HG02588 (cell line): ENCODE data around the gene HLF.

ENCODE experiments used
- ATAC-seq: cut with Tn5 transposase; IDR thresholded peaks from one replicate; pipeline ENCODE4 v1.9.1; 2021; ENCODE audit warnings: mild to moderate bottlenecking, moderate library complexity; ENCODE audit not compliant: unreplicated experiment

Gene HLF

DNA sequence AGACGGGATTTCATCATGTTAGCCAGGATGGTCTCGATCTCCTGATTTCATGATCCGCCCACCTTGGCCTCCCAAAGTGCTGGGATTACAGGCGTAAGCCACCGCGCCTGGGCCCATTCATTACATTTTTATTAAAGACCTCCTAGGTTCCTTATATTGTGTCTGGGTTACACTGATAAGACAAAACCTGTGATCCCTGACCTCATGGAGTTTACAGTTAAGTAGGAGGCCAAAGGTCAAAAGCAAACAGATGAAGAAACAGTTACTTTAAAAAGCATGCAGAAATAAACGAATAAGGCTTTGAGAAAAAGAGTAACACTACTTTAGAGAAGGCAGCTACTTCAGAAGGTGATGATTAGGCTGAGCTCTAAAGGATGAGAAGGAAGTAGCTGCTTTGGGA is 14.9 kb upstream of the HLF start:
- no peak for ATAC-seq

DNA sequence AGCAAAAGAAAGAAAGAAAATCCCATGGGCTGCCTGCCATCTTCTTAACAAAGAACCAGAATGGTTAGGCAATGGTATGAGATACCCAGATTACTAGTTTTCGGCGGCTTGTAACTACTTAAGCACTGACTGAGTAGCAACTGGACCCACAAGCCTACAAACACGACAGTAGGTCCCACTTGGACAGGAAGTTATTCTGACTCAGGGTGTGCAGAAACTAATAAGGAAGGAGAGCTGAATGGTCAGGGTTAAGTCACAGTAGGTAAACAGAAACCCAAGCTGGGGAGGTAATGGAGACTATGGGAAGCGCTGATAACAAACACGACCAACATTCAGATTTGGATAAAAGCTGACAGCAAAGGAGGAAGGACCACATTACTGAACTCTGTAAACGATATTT is 10.4 kb upstream of the HLF start:
- ATAC-seq: no peak

DNA sequence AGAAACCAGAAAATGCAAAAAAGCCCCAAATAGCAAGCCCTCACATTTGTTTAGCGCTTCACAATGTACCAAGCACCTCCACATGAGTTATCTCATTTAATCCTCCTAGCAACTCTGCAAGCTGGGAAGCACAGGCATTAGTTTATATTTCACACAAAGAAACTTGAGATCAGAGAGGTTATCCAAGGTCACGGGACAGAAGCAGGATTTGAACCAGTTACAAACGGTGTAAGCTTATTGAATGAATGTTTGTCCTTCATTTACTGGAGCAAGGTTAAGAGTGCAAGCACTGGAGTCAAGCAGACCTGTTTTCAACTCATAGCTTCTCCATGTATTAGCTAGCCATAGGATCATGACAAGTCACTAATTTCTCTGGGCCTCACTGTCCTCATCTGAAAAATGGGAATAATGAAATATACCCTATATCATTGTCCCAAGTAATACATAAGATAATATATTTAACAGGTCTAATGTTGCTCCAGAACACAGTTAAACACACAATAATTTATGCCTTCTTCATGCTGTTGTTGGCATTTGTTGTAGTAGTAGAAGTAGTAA is 6.1 kb upstream of the HLF start:
- ATAC-seq: no peak

DNA sequence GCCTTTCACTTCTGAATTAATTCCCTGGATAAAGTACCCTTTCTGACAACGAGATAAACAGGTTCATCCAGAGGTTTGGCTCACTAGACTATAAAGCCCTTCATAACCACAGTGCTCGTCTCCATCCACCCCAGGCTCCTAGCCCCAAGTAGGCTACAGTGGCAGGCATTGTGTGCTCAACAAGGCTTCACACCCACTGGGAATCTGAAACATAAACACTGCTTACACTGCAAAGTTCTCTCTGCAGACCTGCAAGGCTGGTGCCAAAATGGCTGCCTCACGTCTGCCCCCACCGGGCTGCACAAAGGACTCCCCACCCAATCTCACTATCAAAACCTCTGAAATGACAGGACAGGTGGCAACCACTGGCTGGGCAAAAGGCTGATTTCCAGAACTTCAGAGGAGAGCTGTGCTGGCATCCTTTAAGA is 5.1 kb upstream of the HLF start:
- ATAC-seq: no peak

DNA sequence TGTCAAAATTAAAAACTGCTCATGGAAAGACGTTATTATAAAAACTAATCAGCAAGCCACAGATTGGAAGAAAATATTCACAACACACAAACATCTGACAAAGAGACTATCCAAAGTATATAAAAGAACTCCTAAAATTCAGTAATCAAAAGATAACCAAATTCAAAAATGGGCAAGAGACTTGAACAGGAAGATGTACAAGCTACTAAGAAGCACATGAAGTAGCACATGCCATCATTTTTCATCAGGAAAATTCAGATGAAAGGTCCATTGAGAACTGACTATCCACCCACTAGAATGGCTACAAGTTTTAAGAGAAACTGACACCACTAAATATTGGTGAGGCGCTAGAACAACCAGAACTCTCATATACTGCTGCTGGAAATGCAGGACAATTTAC is 3.4 kb upstream of the HLF start:
- no peak for ATAC-seq

DNA sequence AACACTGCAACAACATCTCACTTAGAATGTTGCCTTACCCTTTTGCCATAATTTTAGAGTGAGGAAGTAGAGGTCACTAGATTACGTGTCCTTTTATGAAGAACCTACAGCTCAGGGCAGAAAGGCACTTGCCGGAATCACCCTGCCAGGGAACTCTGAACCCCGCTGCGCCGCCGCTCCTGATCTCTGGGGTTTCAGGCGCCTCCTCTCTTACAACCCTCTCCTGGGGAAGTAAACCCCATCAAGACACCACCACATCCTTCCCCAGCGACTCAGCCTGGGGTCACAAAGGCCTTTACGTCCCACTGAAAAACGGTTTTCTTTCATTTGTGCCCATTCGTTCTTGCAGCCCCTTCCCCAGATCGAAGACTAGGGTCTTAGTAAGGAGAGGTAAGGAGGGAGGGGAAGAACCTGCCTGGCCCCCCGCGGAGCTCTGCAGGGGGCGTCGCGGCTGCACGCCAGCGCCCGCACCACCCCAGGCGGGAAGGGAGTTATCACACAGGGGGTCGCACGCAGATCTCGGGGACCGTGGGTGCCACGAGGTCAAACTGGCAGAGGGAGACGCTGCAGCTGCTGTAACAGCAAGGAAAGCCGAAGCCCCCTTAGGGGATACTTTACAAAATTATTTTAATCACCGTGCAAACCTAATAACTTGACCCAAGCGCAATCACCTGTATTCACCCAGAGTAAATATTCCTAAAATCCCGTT is 1.0 kb upstream of the HLF start:
- ATAC-seq: no peak

DNA sequence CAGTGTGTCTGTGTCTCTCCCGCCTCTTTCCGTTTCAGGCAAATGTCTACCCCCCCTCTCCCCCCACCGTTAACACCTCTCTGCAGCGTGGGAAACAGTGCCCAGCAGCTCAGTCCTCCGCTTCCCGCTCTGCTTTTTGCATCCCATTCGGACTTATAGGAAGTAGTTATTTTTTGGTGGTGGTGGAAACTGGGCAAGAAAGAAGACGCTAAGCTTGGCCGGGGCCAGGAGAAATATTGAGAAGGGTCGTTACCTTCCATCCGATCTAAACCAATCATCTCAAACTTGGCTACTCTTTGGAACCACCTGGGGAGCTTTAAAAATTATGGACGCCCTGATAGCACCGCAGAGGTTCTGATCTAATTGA is 499 bp upstream of the HLF start:
- no peak for ATAC-seq

DNA sequence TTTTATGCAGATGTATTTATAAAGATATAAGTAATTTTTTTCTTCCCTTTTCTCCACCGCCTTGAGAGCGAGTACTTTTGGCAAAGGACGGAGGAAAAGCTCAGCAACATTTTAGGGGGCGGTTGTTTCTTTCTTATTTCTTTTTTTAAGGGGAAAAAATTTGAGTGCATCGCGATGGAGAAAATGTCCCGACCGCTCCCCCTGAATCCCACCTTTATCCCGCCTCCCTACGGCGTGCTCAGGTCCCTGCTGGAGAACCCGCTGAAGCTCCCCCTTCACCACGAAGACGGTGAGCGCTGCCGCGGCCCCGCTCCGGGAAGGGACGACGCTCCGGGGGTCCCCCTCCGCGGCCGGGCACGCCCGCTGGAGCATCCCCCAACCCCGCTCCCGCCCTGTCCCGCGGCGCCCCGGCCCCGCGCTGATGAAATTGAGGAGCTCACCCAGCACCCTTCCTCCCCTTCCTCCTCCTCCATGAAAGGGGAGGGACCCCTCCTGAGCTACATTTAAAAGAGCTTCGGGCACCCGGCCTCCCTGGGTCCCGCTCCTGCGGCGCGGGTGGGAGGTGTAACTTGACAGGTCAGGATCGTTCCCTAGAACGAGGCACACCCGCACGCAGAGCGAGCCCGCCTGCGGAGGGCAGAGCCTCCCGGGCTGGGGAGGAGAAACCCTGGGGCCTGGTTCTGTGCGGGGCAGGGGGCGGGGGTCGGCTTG is 706 bp downstream of the HLF start:
- no peak for ATAC-seq

DNA sequence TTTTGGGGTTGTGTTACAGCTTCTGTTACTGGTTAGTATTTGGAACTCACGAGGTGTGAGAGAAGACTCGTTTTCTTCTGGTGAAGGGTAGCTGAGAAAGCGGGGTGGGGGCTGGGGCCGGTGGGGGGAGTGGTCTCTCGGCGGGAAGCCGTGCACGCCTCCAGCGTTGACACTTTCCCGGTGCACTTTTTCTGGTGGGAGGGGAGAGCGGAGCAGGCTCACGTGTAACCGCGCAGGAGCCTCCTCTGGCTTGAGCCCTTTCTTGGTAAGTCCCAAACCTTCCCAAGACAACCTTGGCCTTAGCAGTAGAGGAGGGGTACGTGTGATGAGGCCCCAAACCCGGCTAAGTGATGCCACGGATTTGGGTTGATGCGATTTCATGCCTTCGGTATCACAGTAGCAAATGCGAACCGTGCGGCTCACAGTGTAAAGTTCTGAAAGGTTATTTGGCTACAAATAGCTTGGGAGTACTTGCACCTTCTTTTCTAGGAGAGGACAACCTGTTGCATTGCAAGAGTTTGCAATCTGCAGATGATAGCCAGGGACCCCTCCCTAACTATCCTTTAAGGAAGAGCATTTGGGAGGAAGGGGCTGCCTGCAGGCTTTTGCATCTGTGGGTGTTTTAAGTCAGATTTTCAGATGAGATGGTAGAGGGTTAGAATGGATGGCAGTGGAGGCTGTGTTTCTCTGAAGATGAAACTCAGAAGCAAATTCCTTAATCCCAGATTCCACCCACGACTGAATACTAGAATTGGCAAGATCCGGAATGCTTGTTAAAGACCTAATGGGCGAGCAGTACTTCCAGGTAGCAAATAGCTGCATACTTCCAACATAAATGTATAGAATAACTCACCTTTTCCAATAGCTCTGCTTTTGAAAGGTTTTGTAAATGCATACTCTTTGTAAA is 1.5 kb downstream of the HLF start:
- ATAC-seq: no peak

DNA sequence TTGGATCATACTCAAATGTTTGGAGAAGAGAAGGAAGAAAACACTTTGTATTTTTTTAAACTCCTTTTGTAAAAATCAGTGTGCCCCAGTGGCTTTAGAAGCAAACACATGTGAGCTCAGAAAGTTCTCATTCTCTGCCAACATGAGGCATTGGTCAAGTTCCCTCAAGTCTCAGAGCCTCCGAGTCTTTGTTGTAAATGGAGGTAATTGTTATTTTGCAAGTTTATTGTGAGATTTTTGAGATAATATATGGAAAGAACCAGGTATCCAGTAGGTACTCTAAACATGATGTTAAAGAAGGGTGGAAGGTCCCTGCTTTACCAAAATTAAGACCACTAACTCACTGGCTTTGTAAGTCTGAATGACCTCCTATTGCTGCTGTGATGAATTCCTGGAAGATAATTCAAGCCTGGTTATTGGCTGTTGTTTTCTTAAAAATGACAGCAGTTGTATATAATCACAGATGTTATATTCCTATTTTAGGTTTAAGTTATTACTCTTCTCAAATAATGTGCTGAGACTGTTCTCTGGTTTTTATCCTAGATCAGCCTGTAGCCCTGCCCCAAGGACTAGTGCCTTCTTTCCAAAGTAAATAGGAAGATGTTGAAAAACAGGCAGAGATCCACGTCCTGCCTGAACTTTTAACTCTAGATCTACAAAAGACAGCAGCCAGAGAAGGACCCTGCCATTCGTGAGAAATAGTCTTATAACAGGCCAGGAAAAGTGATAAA is 2.4 kb downstream of the HLF start:
- ATAC-seq: no peak

DNA sequence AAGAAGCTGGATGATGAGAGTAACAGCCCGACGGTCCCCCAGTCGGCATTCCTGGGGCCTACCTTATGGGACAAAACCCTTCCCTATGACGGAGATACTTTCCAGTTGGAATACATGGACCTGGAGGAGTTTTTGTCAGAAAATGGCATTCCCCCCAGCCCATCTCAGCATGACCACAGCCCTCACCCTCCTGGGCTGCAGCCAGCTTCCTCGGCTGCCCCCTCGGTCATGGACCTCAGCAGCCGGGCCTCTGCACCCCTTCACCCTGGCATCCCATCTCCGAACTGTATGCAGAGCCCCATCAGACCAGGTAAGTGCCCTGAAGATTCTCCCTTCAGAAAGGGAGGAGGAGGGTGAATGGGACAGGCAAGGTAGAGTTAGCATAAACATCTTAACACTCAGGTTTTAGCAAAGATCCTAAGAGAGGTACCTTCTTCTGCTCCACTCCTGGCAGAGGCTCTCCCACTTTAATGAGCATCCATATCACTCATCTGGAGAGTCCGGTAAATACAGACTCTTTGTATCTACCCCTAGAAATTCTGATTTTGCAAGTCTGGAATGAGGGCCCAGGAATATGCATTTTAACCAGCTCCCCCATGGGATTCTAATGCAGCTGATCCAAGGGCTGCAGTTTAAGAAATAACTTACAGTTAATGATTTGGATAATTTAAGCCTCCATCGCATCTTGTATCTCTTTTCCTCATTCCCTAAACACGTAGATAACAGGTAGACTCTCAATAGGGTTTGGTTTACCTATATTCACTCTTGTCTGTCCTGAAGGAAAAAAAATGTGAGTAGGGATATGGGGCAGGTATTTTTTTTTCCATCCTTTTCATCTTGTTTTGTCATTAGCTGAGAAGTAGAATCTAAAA is 3.3 kb downstream of the HLF start:
- ATAC-seq: no peak

DNA sequence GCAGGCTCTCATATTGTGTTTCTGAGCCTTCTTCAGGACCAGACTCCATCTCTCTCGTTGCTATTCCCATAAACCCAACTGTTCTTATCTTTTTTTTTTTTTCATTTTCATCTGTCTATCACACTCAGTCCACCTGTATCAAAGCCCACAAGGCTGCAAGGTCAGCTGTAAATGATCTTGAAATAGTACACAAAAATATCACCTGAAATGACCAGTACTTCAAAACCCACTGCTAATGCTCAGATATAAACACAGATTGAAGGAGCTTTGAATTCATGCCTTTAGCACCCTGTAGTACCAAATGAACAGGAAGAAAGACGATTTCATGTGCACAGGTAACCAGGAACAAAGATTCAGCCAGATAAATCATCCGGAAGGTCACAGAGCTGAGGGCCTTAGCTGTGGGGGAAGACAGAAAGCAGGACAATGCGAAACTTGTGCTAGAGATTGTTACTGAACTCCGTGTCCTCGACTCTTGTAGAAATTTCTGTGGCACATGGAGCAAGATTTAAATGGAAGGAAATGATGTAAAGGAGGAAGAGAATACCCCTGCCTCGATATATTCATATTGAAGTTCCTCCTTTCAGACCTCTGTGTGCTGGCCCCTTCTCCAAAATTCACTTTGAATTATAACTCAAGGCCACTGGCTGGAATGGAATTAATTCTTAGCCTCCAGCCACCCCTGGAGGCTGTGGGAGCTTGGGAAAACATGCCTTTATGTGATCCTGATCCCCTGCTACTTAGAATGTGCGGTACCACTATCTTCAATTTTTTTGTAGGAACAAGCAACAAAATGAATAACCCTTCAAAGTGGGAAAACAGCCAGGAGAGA is 4.1 kb downstream of the HLF start:
- no peak for ATAC-seq

DNA sequence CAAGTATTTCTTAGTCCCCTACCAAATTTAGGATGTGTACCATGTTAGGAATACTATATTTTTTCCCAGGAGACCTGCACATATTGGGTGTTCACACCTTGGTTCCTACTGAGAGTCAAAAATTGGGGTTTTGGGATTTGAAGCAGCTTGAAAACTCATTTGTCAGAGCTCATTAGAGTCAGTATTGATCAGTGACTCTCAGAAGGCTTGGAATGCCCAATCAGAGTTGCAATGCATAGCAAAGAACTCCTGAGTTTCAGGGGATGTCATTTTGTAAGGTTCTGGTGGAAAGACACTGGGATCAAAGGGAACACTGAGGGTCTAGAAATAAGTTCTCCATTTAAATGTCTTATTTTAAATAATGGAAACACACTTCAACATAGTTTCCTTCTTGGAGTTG is 5.1 kb downstream of the HLF start:
- ATAC-seq: no peak

DNA sequence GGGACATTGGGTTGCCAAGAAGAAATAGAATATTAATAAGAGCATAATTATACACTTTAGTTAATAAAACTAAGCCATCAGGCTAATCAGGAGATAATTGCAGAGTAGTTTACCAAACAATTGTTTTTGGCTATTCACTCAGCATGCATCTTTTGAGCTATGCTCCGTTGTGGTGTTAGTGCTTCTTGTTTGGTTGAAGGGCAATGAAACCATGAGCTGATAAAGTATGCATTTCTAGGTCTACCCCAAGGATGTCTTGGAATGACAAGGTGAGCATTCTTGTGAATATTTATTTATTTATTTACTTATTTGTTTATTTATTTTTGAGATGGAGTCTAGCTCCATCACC is 6.4 kb downstream of the HLF start:
- no peak for ATAC-seq

DNA sequence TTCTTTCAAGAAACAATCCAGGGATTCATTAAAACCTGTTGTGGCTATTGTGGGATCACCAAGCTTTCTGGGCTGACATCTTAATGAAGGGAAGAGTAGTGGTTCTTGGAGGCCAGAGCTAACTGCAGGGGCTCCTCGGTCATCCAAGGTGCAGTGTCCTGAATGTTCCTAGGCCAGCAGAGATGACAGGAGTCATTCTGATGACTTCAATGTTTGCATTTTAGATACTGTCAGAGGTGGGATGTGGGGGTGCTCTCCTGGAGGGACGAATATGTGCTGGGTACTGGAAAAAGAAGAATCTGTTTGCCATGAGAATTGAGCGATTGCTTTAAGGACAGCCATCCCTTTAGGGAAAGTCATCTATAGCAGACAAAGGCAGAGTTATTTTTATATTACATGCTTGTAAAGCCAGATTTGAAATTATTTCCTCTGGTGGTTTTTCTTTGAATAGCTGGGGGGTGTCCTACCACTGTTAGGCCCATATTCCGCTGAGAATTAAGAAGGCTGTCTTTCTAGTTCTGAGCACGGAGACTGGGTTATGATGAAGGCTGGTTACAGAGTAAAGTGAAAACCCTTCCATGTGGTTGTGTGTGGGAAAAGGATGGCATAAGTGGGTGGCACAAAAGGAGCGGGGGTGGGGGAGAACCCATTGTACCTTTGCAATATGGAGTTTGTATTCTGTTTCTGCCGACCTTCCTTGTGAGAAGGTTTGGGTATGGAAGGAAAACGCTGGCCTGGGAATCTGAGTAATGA is 7.4 kb downstream of the HLF start:
- no peak for ATAC-seq

DNA sequence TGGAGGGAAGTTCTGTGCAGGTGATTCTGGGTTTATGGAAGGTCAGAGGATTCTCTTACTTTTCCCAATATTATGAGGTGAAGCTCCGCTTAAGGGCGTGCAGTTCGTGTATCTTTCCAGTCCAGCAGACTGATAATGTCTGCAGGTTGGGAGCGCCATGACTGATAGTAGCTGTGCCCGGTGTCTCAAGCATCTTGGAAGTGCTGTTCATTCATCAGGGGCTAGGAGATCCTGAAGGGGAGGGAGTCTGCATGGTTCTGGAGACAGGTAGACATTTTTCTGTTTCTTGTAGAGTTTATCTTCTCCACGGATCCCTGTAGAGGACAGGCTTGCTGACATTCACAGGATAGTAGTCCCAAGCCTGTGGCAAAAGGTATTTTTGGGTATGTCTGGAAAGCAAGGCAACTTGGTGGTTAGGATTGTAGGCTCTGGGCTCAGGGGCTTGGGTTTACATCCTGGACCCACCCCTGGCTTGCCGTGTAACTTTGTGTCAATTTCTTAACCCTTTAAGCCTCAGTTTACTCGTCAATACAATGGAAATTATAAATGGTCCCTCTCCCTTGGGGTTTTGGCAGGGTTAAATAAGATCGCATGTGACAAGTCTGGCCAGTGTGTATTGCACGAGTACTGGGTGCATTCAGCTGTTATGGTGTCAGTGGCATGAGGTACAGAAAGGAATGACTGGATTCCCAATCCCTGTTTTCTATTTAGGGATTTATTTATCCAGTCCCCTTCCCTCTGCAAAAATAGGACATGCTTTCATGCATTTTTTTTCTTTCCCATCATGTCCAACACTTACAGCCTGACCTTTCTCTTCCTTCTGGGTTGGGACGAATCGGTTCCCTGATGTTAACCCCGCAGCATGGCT is 8.2 kb downstream of the HLF start:
- ATAC-seq: no peak

DNA sequence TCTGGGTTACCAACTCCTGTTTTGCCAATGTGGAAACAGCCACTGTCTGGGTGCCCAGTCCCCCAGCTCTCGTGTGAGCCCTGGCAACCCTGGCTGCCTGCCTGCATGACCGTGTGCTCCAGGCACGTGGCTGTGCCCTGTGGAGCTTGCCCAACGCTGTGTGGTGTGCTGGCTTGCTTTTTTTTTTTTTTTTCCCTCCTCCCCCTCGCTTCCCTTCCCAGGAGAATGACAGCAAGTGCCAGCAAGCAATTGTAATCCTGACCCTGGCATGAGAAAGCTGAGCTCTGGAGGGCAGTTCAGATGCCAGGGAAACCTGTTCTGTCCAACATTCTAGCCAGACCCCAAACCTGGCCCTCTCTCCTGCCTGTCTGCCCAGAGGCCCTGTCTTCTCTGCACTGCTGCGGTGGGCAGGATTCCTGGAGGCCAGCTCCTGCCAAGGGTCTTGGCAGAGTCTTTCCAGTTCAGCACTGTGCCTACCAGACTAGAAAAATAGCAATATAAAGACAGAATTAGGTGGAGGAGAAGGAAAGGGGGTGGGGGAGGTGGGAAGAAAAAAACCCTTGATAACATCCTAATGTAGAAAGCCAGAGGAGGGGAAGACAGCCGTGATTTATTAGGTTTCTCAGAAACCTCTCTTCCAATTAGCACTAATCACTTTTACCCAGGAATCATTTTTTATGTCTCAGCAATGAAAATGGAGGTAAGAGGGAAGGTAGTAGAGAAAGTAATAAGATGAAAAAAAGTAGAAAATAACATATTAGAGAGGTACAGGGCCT is 9.0 kb downstream of the HLF start:
- no peak for ATAC-seq
